ENCODE measurements around the gene ZNF785.
"Not testable (repeated sequence)": the region's sequence is repeated elsewhere in the genome, so short reads cannot be mapped to it uniquely, and the experiment has no call there.

- TF ChIP-seq CTCF (IDR thresholded peaks at IDR 0.05); POLR2AphosphoS5 (IDR thresholded peaks at IDR 0.05); POLR2A (IDR thresholded peaks at IDR 0.05; ENCODE audit: low read depth); EP300 (IDR thresholded peaks at IDR 0.05): not testable (repeated sequence)
Measured at GRCh38 chr16:30539986-30540526, 45.4 kb downstream of the ZNF785 start.

Measured in esophagus muscularis mucosa (tissue), 4 donors.